Endothelial cell of umbilical vein (primary cell): ENCODE data around the gene DEFB112. TPM values are rescaled to one million over a fixed set of nuclear protein-coding genes. Genes with fewer than 3 reads are reported as not detected.

Experiments
- BruUV-seq: library from RNA; stranded (reverse); fragments of 400-500 nt; replicated peaks from 2 replicates; lab custom pipeline; 2021; lab: Mats Ljungman, UMichigan
- CTCF ChIA-PET: fragments of 300-600, 350-600 bp; sonication (Branson Sonifier 250); formaldehyde crosslinking; loops from one replicate; lab custom pipeline; 2021; ENCODE audit warnings: antibody characterized with exemption, inconsistent platforms; lab: Charles Lee
- POLR2A ChIA-PET: fragments of 300-600, 350-600 bp; sonication (Branson Sonifier 250); formaldehyde crosslinking; loops from one replicate; lab custom pipeline; 2021; ENCODE audit warnings: antibody characterized with exemption, inconsistent platforms; lab: Charles Lee
- DNase-seq: peaks from one replicate; pipeline ENCODE4 v3.0.0-alpha.2; 2011; ENCODE audit warnings: low read depth, low spot score
- FAIRE-seq: peaks from 2 replicates; lab custom pipeline; 2011; peaks lifted over from hg19 to GRCh38; lab: Jason Lieb, UNC
- H2AFZ ChIP-seq: 2 replicates; pipeline ENCODE4 v1.6.0; 2012; ENCODE audit warnings: low read depth, low read length, control low read depth, inconsistent platforms
- H3K27ac ChIP-seq: 2 replicates; pipeline ENCODE4 v1.5.1; 2011; ENCODE audit warnings: low read depth, mild to moderate bottlenecking, control low read depth, low read length, moderate library complexity; ENCODE audit not compliant: insufficient read depth
- H3K27me3 ChIP-seq, 2 experiments: 2 replicates each; pipeline versions ENCODE4 v1.6.0 to v1.6.1; 2011; ENCODE audit warnings: low read length in 2 of 2, mixed read lengths in 1 of 2; ENCODE audit not compliant: control insufficient read depth in 2 of 2, insufficient read depth in 2 of 2
- H3K36me3 ChIP-seq, 2 experiments: 2 replicates in 1 of 2; 3 replicates in 1 of 2; pipeline ENCODE4 v1.5.1; 2011; ENCODE audit warnings: low read length in 2 of 2, mild to moderate bottlenecking in 1 of 2, moderate library complexity in 1 of 2; ENCODE audit not compliant: control insufficient read depth in 2 of 2, insufficient read depth in 2 of 2; ENCODE audit errors: extremely low read depth in 1 of 2
- H3K4me1 ChIP-seq: 3 replicates; pipeline ENCODE4 v1.5.1; 2011; ENCODE audit warnings: mild to moderate bottlenecking, low read length; ENCODE audit not compliant: control insufficient read depth, insufficient read depth; ENCODE audit errors: extremely low read depth
- H3K4me2 ChIP-seq: 2 replicates; pipeline ENCODE4 v1.6.1; 2011; ENCODE audit warnings: low read length, control low read depth, mixed read lengths; ENCODE audit not compliant: insufficient read depth
- H3K4me3 ChIP-seq, 3 experiments: fragments of 200-600 bp in 1 of 3; sonication (generic), shearing (Covaris generic) in 1 of 3; replicated peaks in 1 of 3; 2 replicates each; pipeline ENCODE4 v1.5.1; 2011 to 2016; ENCODE audit warnings: control low read depth in 3 of 3, low read length in 3 of 3, mild to moderate bottlenecking in 2 of 3, inconsistent platforms in 1 of 3, low read depth in 1 of 3, moderate library complexity in 1 of 3; ENCODE audit not compliant: insufficient read depth in 1 of 3
- H3K79me2 ChIP-seq: 2 replicates; pipeline ENCODE4 v1.6.0; 2012; ENCODE audit warnings: low read length, inconsistent platforms; ENCODE audit not compliant: control insufficient read depth, insufficient read depth
- H3K9ac ChIP-seq: replicated peaks from 2 replicates; pipeline ENCODE3; 2011; ENCODE audit warnings: low read length, control low read depth; ENCODE audit not compliant: insufficient read depth; ENCODE audit errors: extremely low read depth
- H3K9me1 ChIP-seq: replicated peaks from 3 replicates; pipeline ENCODE4 v1.6.0; 2011; ENCODE audit warnings: mild to moderate bottlenecking, low read length; ENCODE audit not compliant: control insufficient read depth, insufficient read depth; ENCODE audit errors: extremely low read depth
- H3K9me3 ChIP-seq: replicated peaks from 2 replicates; pipeline ENCODE4 v1.5.1; 2012; ENCODE audit warnings: low read length, inconsistent platforms; ENCODE audit not compliant: control insufficient read depth, insufficient read depth
- H4K20me1 ChIP-seq: replicated peaks from 2 replicates; pipeline ENCODE3; 2011; ENCODE audit warnings: mild to moderate bottlenecking, low read length; ENCODE audit not compliant: control insufficient read depth, insufficient read depth; ENCODE audit errors: extremely low read depth
- CTCF ChIP-seq, 2 donors: IDR thresholded peaks; 1 replicate in 1 of 2; 2 replicates in 1 of 2; pipeline ENCODE4 v1.5.1; 2011; ENCODE audit warnings: low read length in 2 of 2, mild to moderate bottlenecking in 2 of 2, moderate library complexity in 2 of 2, control low read depth in 1 of 2, inconsistent platforms in 1 of 2, low read depth in 1 of 2; ENCODE audit not compliant: insufficient read depth in 1 of 2; ENCODE audit errors: extremely low read depth in 1 of 2
- EZH2 ChIP-seq: IDR thresholded peaks from 2 replicates; pipeline ENCODE4 v1.6.1; 2012; ENCODE audit warnings: borderline replicate concordance, low read depth, mild to moderate bottlenecking, moderate library complexity, low read length, inconsistent platforms; ENCODE audit not compliant: severe bottlenecking
- FOS ChIP-seq: IDR thresholded peaks from 2 replicates; pipeline ENCODE4 v1.6.1; 2011; ENCODE audit warnings: mild to moderate bottlenecking, low read length, moderate library complexity, borderline replicate concordance; ENCODE audit not compliant: insufficient read depth
- GATA2 ChIP-seq: IDR thresholded peaks from 2 replicates; pipeline ENCODE4 v1.7.0; 2011; ENCODE audit warnings: low read depth, mild to moderate bottlenecking, moderate library complexity, mixed read lengths, low read length; ENCODE audit not compliant: insufficient read length, insufficient read depth
- JUN ChIP-seq: IDR thresholded peaks from 2 replicates; pipeline ENCODE4 v1.6.1; 2011; ENCODE audit warnings: borderline replicate concordance, low read depth; ENCODE audit not compliant: insufficient read length, insufficient read depth
- MYC ChIP-seq: IDR thresholded peaks from one replicate; pipeline ENCODE4 v1.6.1; 2011; ENCODE audit warnings: mild to moderate bottlenecking, low read depth, low read length
- POLR2A ChIP-seq: IDR thresholded peaks from 2 replicates; pipeline ENCODE4 v1.6.1; 2012; ENCODE audit warnings: low read depth, mild to moderate bottlenecking, control low read depth, low read length
- POLR2AphosphoS5 ChIP-seq: IDR thresholded peaks from 2 replicates; pipeline ENCODE4 v1.6.1; 2012; ENCODE audit warnings: low read depth, mild to moderate bottlenecking, control low read depth, low read length, moderate library complexity; ENCODE audit not compliant: insufficient read depth
- dilution Hi-C: fragments of 300-500 bp; cut with MboI; formaldehyde crosslinking; loops from one replicate; pipeline ENCODE4 v1.15.0; 2019; ENCODE audit warnings: low sequenced_read_pairs; ENCODE audit not compliant: extremely low pct_ligation_motif_present
- intact Hi-C: fragments of 100-400 bp; cut with micrococcal nuclease; formaldehyde crosslinking; loops from one replicate; pipeline ENCODE4 v1.10.0; 2022
- polyA plus RNA-seq, 4 experiments: library from polyadenylated mRNA; depleted of rRNA in 3 of 4; stranded (reverse) in 3 of 4; unstranded in 1 of 4; fragments of >200 nt; gene quantifications; 2 replicates each; pipeline versions ENCODE4 v1.2.1 to v1.2.3, GENCODE V29; 2011 to 2012; ENCODE audit warnings: missing spikeins in 1 of 4
- total RNA-seq: library from RNA; stranded (reverse); gene quantifications from 2 replicates; pipeline ENCODE4 v1.2.3, GENCODE V29; 2021
- TF ChIP-seq, protein P1 (sequence below): IDR thresholded peaks from 2 replicates; pipeline ENCODE4 v1.6.1; 2011; ENCODE audit not compliant: insufficient read depth, insufficient read length

Gene DEFB112
- total and polyA plus RNA-seq, 2 donors (not counting 3 experiments of a cell fraction or from before 2014, with no cell fraction given) = not detected

- Histone ChIP-seq H4K20me1 (no peaks in the 10 kb centered on the region), H3K27me3 (no peaks in the 10 kb centered on the region), H3K36me3 (no peaks in the 10 kb centered on the region), H2AFZ (no peak overlapping the region), H3K4me3 (no peak overlapping the region), H3K9me1 (no peaks in the 10 kb centered on the region), H3K4me2 (no peak overlapping the region), H3K9me3 (peaks cover 2% of the 10 kb centered on the region), H3K27ac (no peak overlapping the region), H3K9ac (no peak overlapping the region), H3K79me2 (no peaks in the 10 kb centered on the region), H3K4me1 (no peaks in the 10 kb centered on the region)
- intact Hi-C loops (no loop called here), dilution Hi-C loops (no loop called here)
- TF ChIP-seq CTCF (IDR thresholded peaks at IDR 0.05; ENCODE audit: extremely low read depth in 1 of 2, insufficient read depth in 1 of 2, low read depth in 1 of 2, low read length in 2 of 2) (no peak), POLR2A (no peak), EZH2 (no peak), POLR2AphosphoS5 (no peak), GATA2 (no peak), MYC (no peak), FOS (no peak), JUN (no peak)
- TF ChIP-seq, protein P1, sequence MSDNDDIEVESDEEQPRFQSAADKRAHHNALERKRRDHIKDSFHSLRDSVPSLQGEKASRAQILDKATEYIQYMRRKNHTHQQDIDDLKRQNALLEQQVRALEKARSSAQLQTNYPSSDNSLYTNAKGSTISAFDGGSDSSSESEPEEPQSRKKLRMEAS = no peak
- no TSS peak for BruUV-seq
- POLR2A ChIA-PET = no interaction called here
- CTCF ChIA-PET = no interaction called here
- no peak for FAIRE-seq
- no peak for DNase-seq
Measured at GRCh38 chr6:50056242-50056641, 6.5 kb upstream of the DEFB112 start.
